Measurements from ENCODE around the gene PAX7. TPM values are rescaled to one million over a fixed set of nuclear protein-coding genes. Genes with fewer than 3 reads are reported as not detected.

Gene PAX7
- total RNA-seq, 1 donor from 2014 or later, result 0.05 TPM

GRCh38 chr1:18619467-18619835, 11.2 kb upstream of the PAX7 start:
- no peaks in the 10 kb centered on the region for H4K20me1 ChIP-seq (ENCODE audit: insufficient read depth, low read length)
- H3K27me3 Mint-ChIP-seq (ENCODE audit: low read depth, unreplicated experiment), result peaks cover 70% of the 10 kb centered on the region
- peaks cover 2% of the 10 kb centered on the region for H3K9me3 Mint-ChIP-seq (ENCODE audit: unreplicated experiment)
- DNase-seq (ENCODE audit: low read depth) (no peak), FAIRE-seq (no peak)
- no peaks in the 10 kb centered on the region for H3K36me3 Mint-ChIP-seq (ENCODE audit: low read depth, unreplicated experiment)
- H3K79me2 ChIP-seq (ENCODE audit: insufficient read depth, low read length), result no peaks in the 10 kb centered on the region
- no peak overlapping the region for H3K27ac Mint-ChIP-seq (ENCODE audit: unreplicated experiment)
- H2AFZ ChIP-seq (ENCODE audit: low read depth, low read length), result no peak overlapping the region
- H3K4me3 ChIP-seq (ENCODE audit: insufficient read depth, low read depth, low read length), result no peak overlapping the region
- no peak overlapping the region for H3K4me2 ChIP-seq (ENCODE audit: low read length)
- H3K36me3 ChIP-seq (ENCODE audit: insufficient read depth, low read length), result no peaks in the 10 kb centered on the region
- no peak overlapping the region for H3K27ac ChIP-seq (ENCODE audit: low read depth, low read length)
- H3K27me3 ChIP-seq (ENCODE audit: insufficient read depth, low read length), result peaks cover 3% of the 10 kb centered on the region
- TF ChIP-seq CTCF (IDR thresholded peaks at IDR 0.05; ENCODE audit: insufficient read depth, low read depth, low read length) (no peak), EZH2 (IDR thresholded peaks at IDR 0.05; ENCODE audit: insufficient read depth, low read length) (no peak)
- H3K9me3 ChIP-seq (ENCODE audit: insufficient read depth, low read depth, low read length), result no peaks in the 10 kb centered on the region
- H3K9ac ChIP-seq (ENCODE audit: low read length), result no peak overlapping the region
- H3K4me1 Mint-ChIP-seq (ENCODE audit: low read depth, unreplicated experiment), result no peaks in the 10 kb centered on the region
- H3K4me1 ChIP-seq (ENCODE audit: insufficient read depth, low read length), result no peaks in the 10 kb centered on the region
- H3K4me3 Mint-ChIP-seq (ENCODE audit: unreplicated experiment), result no peak overlapping the region

GRCh38 chr1:18628511-18628910, 2.1 kb upstream of the PAX7 start:
- FAIRE-seq, result no peak

More at GRCh38 chr1:18628511-18628910, 2.1 kb upstream of the PAX7 start:
- Histone ChIP-seq H3K79me2 (ENCODE audit: insufficient read depth, low read length) (no peaks in the 10 kb centered on the region), H3K4me2 (ENCODE audit: low read length) (no peak overlapping the region), H3K27me3 (ENCODE audit: insufficient read depth, low read length) (peaks cover 65% of the 10 kb centered on the region), H3K4me1 (ENCODE audit: insufficient read depth, low read length) (no peaks in the 10 kb centered on the region), H2AFZ (ENCODE audit: low read depth, low read length) (no peak overlapping the region), H3K27ac (ENCODE audit: low read depth, low read length) (no peak overlapping the region), H3K36me3 (ENCODE audit: insufficient read depth, low read length) (no peaks in the 10 kb centered on the region), H3K9ac (ENCODE audit: low read length) (no peak overlapping the region), H4K20me1 (ENCODE audit: insufficient read depth, low read length) (no peaks in the 10 kb centered on the region), H3K9me3 (ENCODE audit: insufficient read depth, low read depth, low read length) (peaks cover 2% of the 10 kb centered on the region), H3K4me3 (ENCODE audit: insufficient read depth, low read depth, low read length) (no peak overlapping the region)
- Mint-ChIP-seq H3K4me1 (ENCODE audit: low read depth, unreplicated experiment) (peaks cover 6% of the 10 kb centered on the region), H3K36me3 (ENCODE audit: low read depth, unreplicated experiment) (no peaks in the 10 kb centered on the region), H3K27me3 (ENCODE audit: low read depth, unreplicated experiment) (peaks cover 83% of the 10 kb centered on the region), H3K4me3 (ENCODE audit: unreplicated experiment) (no peak overlapping the region), H3K9me3 (ENCODE audit: unreplicated experiment) (peaks cover 18% of the 10 kb centered on the region), H3K27ac (ENCODE audit: unreplicated experiment) (no peak overlapping the region)
- TF ChIP-seq CTCF (IDR thresholded peaks at IDR 0.05; ENCODE audit: insufficient read depth, low read depth, low read length), result no peak
- TF ChIP-seq EZH2 (IDR thresholded peaks at IDR 0.05; ENCODE audit: insufficient read depth, low read length), result no peak
- DNase-seq (ENCODE audit: low read depth), result no peak

Data from astrocyte (in vitro differentiated cells and primary cell).